HG02840 (cell line): ENCODE results near the gene ZNF37A.
"Not testable (repeated sequence)": the region's sequence is repeated elsewhere in the genome, so short reads cannot be mapped to it uniquely, and the experiment has no call there.

Source experiments
- ATAC-seq: cut with Tn5 transposase; IDR thresholded peaks from one replicate; pipeline ENCODE4 v1.9.1; 2021; ENCODE audit warnings: mild to moderate bottlenecking, moderate library complexity, moderate number of reproducible peaks; ENCODE audit not compliant: unreplicated experiment, low FRiP score

ZNF37A gene

GRCh38 chr10:38146579-38147333 lies 52.6 kb downstream of the ZNF37A start:
- ATAC-seq, result no peak

GRCh38 chr10:38147686-38148085 lies 53.5 kb downstream of the ZNF37A start:
- ATAC-seq, result no peak

GRCh38 chr10:38150891-38151463 lies 56.8 kb downstream of the ZNF37A start:
- not testable (repeated sequence) for ATAC-seq

GRCh38 chr10:38156416-38157269 lies 62.5 kb downstream of the ZNF37A start:
- ATAC-seq, result no peak

- ATAC-seq, result no peak
Measured at GRCh38 chr10:38157270-38157685, 63.1 kb downstream of the ZNF37A start.

GRCh38 chr10:38159004-38159403 lies 64.9 kb downstream of the ZNF37A start:
- ATAC-seq, result no peak

- no peak for ATAC-seq
Measured at GRCh38 chr10:38163617-38164016, 69.5 kb downstream of the ZNF37A start.

GRCh38 chr10:38174336-38174735 lies 80.2 kb downstream of the ZNF37A start:
- no peak for ATAC-seq

GRCh38 chr10:38184477-38184876 lies 90.3 kb downstream of the ZNF37A start:
- ATAC-seq, result no peak
